Ishikawa (cell line): ENCODE measurements around the gene RCOR2.

Experiments used
- CEBPB ChIP-seq: IDR thresholded peaks from 2 replicates; pipeline ENCODE4 v1.6.1; 2012
- CREB1 ChIP-seq: IDR thresholded peaks from 2 replicates; pipeline ENCODE4 v1.6.1; 2012; ENCODE audit warnings: low read depth
- EGR1 ChIP-seq: IDR thresholded peaks from 2 replicates; pipeline ENCODE4 v1.6.1; 2012
- EP300 ChIP-seq: IDR thresholded peaks from 2 replicates; pipeline ENCODE4 v1.6.1; 2012; ENCODE audit warnings: borderline replicate concordance
- FOXM1 ChIP-seq: IDR thresholded peaks from 2 replicates; pipeline ENCODE4 v1.6.1; 2012; ENCODE audit warnings: low read depth, borderline replicate concordance
- MAX ChIP-seq: IDR thresholded peaks from 2 replicates; pipeline ENCODE4 v1.6.1; 2012
- NFIC ChIP-seq: IDR thresholded peaks from 2 replicates; pipeline ENCODE4 v1.6.1; 2012
- RAD21 ChIP-seq: IDR thresholded peaks from 2 replicates; pipeline ENCODE4 v1.6.1; 2012; ENCODE audit warnings: low read depth
- REST ChIP-seq: IDR thresholded peaks from 2 replicates; pipeline ENCODE4 v1.6.1; 2012; ENCODE audit warnings: low read depth, mild to moderate bottlenecking
- TAF1 ChIP-seq: IDR thresholded peaks from 2 replicates; pipeline ENCODE4 v1.6.1; 2012; ENCODE audit warnings: low read depth, mild to moderate bottlenecking
- TCF12 ChIP-seq: IDR thresholded peaks from 2 replicates; pipeline ENCODE4 v1.6.1; 2012; ENCODE audit warnings: low read depth
- TEAD4 ChIP-seq: IDR thresholded peaks from 2 replicates; pipeline ENCODE4 v1.6.1; 2012
- USF1 ChIP-seq: IDR thresholded peaks from 2 replicates; pipeline ENCODE4 v1.6.1; 2012
- YY1 ChIP-seq: IDR thresholded peaks from 2 replicates; pipeline ENCODE4 v1.6.1; 2012; ENCODE audit warnings: low read depth
- ZBTB7A ChIP-seq: IDR thresholded peaks from 2 replicates; pipeline ENCODE4 v1.6.1; 2012; ENCODE audit warnings: low read depth

The RCOR2 gene

GRCh38 chr11:63904743-63905142 is 12.2 kb downstream of the RCOR2 start:
- TF ChIP-seq TAF1 = no peak
- no peak for TF ChIP-seq MAX
- no peak for TF ChIP-seq TEAD4
- no peak for TF ChIP-seq RAD21
- TF ChIP-seq YY1 = no peak
- TF ChIP-seq NFIC = no peak
- no peak for TF ChIP-seq CREB1
- no peak for TF ChIP-seq USF1
- TF ChIP-seq REST = no peak
- TF ChIP-seq ZBTB7A = no peak

- no peak for TF ChIP-seq MAX
- no peak for TF ChIP-seq YY1
- TF ChIP-seq EGR1 = no peak
- TF ChIP-seq FOXM1 = no peak
- no peak for TF ChIP-seq REST
- TF ChIP-seq RAD21 = no peak
- TF ChIP-seq ZBTB7A = no peak
- TF ChIP-seq NFIC = no peak
- no peak for TF ChIP-seq TCF12
- no peak for TF ChIP-seq TAF1
- TF ChIP-seq CEBPB = no peak
- TF ChIP-seq TEAD4 = no peak
- TF ChIP-seq EP300 = no peak
- no peak for TF ChIP-seq USF1
- no peak for TF ChIP-seq CREB1
Measured at GRCh38 chr11:63903884-63904283, 13.1 kb downstream of the RCOR2 start.

- TF ChIP-seq EP300 = no peak
- no peak for TF ChIP-seq ZBTB7A
- no peak for TF ChIP-seq TCF12
- no peak for TF ChIP-seq TAF1
- TF ChIP-seq FOXM1 = no peak
- TF ChIP-seq EGR1 = no peak
- no peak for TF ChIP-seq TEAD4
- TF ChIP-seq NFIC = no peak
- no peak for TF ChIP-seq CEBPB
- TF ChIP-seq RAD21 = no peak
- no peak for TF ChIP-seq USF1
- no peak for TF ChIP-seq CREB1
- no peak for TF ChIP-seq MAX
- no peak for TF ChIP-seq REST
- no peak for TF ChIP-seq YY1
Measured at GRCh38 chr11:63901660-63902059, 15.3 kb downstream of the RCOR2 start.

GRCh38 chr11:63897459-63898146 is 19.4 kb downstream of the RCOR2 start:
- TF ChIP-seq USF1 (no peak), NFIC (no peak), EGR1 (no peak), REST (no peak), TEAD4 (no peak), CREB1 (no peak), YY1 (no peak)
